ENCODE results near the gene TCF7L2. TPM values are rescaled to one million over a fixed set of nuclear protein-coding genes. Genes with fewer than 3 reads are reported as not detected.
A peak's percentile ranks its signal among the peaks of the same experiment; 100 is the strongest.

The TCF7L2 gene
- total RNA-seq, 4 donors from 2014 or later, result 25.1 to 38.9 (median 26.9) TPM

DNA sequence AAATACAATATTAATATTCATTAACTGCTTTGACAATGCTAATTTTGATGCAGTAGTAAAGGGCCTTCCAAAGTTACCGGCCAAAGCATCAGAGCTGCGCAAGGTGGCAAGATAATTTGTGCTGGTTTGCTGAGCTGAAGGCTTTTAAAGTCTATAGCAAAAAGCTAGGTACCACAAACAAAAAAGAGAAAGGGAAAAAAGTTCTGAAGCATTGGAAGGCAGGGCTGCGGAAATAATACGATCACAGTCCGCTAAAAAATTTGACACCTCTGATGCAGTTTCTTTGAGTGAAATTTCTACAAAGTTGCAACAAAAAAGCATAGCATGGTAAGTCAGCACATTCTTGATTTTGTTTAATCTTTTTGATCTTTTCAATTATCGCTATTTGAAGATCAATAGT, 175.6 kb downstream of the TCF7L2 start:
- TF ChIP-seq POLR2A (IDR thresholded peaks at IDR 0.05) (no peak), EP300 (IDR thresholded peaks at IDR 0.05) (no peak)
- TF ChIP-seq, protein P1, sequence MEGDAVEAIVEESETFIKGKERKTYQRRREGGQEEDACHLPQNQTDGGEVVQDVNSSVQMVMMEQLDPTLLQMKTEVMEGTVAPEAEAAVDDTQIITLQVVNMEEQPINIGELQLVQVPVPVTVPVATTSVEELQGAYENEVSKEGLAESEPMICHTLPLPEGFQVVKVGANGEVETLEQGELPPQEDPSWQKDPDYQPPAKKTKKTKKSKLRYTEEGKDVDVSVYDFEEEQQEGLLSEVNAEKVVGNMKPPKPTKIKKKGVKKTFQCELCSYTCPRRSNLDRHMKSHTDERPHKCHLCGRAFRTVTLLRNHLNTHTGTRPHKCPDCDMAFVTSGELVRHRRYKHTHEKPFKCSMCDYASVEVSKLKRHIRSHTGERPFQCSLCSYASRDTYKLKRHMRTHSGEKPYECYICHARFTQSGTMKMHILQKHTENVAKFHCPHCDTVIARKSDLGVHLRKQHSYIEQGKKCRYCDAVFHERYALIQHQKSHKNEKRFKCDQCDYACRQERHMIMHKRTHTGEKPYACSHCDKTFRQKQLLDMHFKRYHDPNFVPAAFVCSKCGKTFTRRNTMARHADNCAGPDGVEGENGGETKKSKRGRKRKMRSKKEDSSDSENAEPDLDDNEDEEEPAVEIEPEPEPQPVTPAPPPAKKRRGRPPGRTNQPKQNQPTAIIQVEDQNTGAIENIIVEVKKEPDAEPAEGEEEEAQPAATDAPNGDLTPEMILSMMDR (IDR thresholded peaks at IDR 0.05), result no peak
- WGBS, 2 donors, result 92 to 95% methylated on average over 6 of the region's 6 CpGs
- Histone ChIP-seq H3K9me3 (no peaks in the 10 kb centered on the region), H3K27me3 (no peaks in the 10 kb centered on the region), H3K27ac (no peak overlapping the region), H3K4me3 (no peak overlapping the region), H3K4me1 (peaks cover 0 to 25% (median 12%) of the 10 kb centered on the region in 4 donors), H3K36me3 (no peaks in the 10 kb centered on the region)
- no peak for DNase-seq (ENCODE audit: low spot score in 2 of 2)

DNA sequence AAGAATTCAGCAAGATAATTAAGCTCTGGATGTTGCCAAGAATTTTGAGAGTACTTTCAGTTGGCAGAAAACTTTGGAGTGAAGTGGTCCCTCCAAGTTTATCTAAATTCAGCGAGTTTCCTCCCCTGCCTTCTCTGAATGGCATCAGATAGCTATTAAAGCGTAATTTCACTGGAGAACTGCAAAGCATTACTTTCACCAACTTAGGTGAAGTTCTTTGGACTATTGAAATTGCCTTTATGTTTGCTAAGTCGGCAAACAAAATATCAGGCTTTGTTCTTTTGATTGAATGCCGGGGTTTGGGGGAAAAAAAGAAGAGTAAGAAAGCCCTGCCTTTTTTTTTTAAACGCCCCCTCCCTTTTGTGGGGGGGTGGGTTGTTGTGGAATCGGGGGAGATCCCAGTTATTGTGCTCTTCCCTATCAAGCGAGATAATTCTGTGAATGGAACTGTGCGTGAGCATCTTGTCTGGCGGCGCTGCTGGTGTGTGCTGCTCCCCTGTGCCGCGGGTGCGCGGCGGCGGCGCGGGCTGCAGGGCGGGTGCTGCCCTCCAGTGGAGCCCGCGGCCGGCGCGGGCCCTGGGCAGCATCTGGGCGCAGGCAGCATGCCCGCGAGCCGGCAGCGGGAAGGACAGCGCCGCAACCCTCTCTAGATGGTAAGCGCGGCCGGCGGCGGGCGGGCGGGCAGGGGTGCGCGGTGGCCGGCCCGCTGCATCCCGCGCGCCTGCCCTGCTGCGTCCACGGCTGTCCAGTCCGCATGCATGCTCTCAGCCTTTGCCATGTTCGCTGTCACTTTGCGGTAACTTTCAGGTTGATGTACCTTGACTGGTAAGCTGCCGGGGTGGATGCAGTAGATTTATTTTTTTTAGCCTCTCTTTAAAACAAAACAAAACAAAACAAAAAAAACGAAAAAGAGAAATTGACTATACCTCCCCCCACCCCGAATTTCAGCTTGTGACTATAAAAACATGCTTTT, 176.5 kb downstream of the TCF7L2 start:
- Histone ChIP-seq H3K36me3 (no peaks in the 10 kb centered on the region), H3K27me3 (no peaks in the 10 kb centered on the region), H3K9me3 (no peaks in the 10 kb centered on the region), H3K4me3 (peak overlapping the region in 3 of 4 donors; percentile 5 to 47 (median 37)), H3K4me1 (peaks cover 0 to 34% (median 12%) of the 10 kb centered on the region in 4 donors), H3K27ac (peak overlapping the region in 1 of 4 donors; percentile 25)
- DNase-seq (ENCODE audit: low spot score in 2 of 2), result peak; percentile 36 to 59
- no peak for TF ChIP-seq EP300 (IDR thresholded peaks at IDR 0.05)
- TF ChIP-seq, protein P1 (IDR thresholded peaks at IDR 0.05), result peak; percentile 67 to 98 (median 89)
- WGBS, 2 donors, result 6 to 8% methylated on average over 31 to 53 of the region's 53 CpGs

DNA sequence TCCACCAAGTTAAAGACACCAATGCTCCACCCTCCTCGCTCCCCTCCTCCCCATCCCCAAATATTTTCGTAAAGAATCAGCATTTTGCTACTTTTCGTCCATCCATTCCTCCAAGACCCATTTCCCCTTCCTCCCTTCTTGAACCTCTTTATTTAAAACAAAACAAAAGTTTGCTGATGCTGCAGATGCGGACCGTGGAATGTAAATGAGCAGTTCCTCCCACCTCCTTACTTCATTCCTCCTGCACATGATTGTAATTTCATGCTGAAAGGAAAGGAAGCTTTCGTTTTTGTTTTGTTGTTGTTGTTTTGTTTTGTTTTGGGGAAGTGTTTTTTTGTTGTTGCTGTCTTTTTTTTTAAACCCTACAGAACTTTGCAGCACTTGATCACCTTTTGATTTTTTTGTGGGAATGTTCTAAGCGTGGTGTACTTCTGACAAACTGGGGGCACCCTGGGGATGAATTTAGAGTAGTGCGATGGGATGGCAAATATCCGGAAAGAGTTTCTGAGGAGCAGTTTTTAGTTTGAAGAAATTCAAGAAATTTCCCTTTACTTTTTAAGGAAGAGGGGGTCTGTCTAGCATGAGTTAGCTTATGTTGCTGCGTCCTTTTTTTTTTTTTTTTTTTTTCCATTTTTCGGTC, 177.3 kb downstream of the TCF7L2 start:
- no peaks in the 10 kb centered on the region for H3K9me3 ChIP-seq
- no peaks in the 10 kb centered on the region for H3K27me3 ChIP-seq
- peaks cover 0 to 43% (median 16%) of the 10 kb centered on the region in 4 donors for H3K4me1 ChIP-seq
- no peak for DNase-seq (ENCODE audit: low spot score in 2 of 2)
- peak overlapping the region in 1 of 4 donors; percentile 47 for H3K4me3 ChIP-seq
- peak overlapping the region in 1 of 4 donors; percentile 67 for H3K27ac ChIP-seq
- TF ChIP-seq, protein P1 (IDR thresholded peaks at IDR 0.05), result no peak
- TF ChIP-seq EP300 (IDR thresholded peaks at IDR 0.05), result no peak
- no peak for TF ChIP-seq POLR2A (IDR thresholded peaks at IDR 0.05)
- whole genome bisulfite sequencing, 2 donors, result 73 to 77% methylated on average over 11 of the region's 11 CpGs
- no peaks in the 10 kb centered on the region for H3K36me3 ChIP-seq

DNA sequence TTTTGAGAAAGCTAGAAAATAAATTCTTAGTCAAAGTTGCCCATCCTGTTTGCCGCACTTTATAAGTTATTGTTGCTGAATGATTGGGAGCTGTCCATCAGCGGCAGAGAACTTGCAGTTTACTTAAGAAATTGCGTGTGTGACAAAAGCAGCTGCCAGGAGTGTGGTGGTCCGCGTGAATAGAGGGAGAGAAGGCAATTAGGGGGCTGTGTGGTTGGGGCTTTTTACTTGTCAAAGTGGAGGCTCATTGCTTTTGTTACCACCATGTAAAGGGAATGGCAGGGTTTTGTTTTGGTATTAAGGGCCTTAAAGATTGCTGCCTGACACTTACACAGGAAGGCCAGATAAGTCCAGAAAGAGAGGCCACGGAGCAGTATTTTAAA, 177.8 kb downstream of the TCF7L2 start:
- no peak for DNase-seq (ENCODE audit: low spot score in 2 of 2)
- H3K36me3 ChIP-seq, result no peaks in the 10 kb centered on the region
- peak overlapping the region in 2 of 4 donors; percentile 31 to 67 for H3K27ac ChIP-seq
- TF ChIP-seq POLR2A (IDR thresholded peaks at IDR 0.05) (no peak), EP300 (IDR thresholded peaks at IDR 0.05) (no peak)
- TF ChIP-seq, protein P1 (IDR thresholded peaks at IDR 0.05), result no peak
- no peaks in the 10 kb centered on the region for H3K27me3 ChIP-seq
- peaks cover 0 to 48% (median 21%) of the 10 kb centered on the region in 4 donors for H3K4me1 ChIP-seq
- WGBS, 2 donors, result 83 to 86% methylated on average over 6 of the region's 6 CpGs
- H3K9me3 ChIP-seq, result no peaks in the 10 kb centered on the region
- no peak overlapping the region for H3K4me3 ChIP-seq

Data from tibial nerve (tissue), 4 donors.